CD4-positive, alpha-beta T cell treated with Interleukin-6 for 4 hours (primary cell): ENCODE measurements around the gene AKIP1.
"Not testable (repeated sequence)": the region's sequence is repeated elsewhere in the genome, so short reads cannot be mapped to it uniquely, and the experiment has no call there.

Source experiments
- DNase-seq: peaks from one replicate; pipeline ENCODE4 v3.0.0-alpha.2; 2020; ENCODE audit warnings: mixed read lengths

AKIP1 gene, protein sequence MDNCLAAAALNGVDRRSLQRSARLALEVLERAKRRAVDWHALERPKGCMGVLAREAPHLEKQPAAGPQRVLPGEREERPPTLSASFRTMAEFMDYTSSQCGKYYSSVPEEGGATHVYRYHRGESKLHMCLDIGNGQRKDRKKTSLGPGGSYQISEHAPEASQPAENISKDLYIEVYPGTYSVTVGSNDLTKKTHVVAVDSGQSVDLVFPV

DNA sequence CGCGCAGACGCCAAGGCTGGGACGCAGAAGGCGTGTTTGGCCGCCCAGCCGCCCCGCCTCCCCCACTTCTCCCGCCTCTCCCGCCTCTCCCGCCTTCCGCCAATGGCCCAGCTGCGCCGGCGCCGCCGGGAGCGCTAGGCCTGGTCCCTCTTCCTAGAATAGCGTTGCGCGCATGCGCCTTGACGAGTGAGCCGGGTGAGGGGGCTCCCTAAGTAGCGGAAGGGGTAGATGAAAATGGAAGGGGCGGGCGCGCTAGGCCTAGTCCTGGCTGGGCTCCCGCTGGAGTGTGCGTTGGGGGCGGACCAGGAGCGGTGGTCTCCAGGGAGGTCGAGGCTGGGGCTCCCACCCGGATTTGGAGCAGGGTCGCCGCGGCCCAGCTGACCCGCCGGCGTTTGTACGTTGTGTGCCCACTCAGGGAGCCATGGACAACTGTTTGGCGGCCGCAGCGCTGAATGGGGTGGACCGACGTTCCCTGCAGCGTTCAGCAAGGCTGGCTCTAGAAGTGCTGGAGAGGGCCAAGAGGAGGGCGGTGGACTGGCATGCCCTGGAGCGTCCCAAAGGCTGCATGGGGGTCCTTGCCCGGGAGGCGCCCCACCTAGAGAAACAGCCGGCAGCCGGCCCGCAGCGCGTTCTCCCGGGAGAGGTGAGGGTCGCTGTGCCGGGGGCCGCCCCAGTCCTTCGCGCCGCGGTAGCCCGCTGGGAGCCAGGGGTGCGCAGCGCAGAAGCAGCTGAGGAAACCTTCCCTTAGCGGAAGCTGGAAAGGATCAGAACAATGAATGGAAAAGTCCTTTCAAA lies at the start of gene AKIP1:
TSS of gene AKIP1 (plus strand) at position 161 of the 795 bp plus-strand sequence. CDS start at position 422, 261 bp downstream.
- peak; percentile 87 for DNase-seq

DNA sequence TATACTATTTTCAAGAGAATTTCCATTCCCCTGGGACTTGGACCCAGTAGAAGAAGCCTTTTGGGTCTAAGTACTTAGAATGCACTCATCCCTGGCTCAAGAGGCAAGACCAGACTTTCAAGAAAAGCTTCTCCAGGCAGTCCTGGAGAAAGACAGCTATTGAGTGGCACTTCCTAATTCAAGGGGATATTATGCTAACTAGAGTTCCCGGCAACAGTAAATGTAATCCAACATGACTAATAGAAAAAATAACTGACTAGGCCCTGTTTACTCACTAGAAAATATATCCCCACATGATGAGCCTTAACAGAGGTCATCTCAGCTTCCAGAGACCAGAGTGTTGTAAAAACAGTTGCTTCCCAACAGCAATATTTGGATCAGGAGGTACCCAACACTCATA lies 47.2 kb upstream of the AKIP1 start:
- DNase-seq, result no peak

DNA sequence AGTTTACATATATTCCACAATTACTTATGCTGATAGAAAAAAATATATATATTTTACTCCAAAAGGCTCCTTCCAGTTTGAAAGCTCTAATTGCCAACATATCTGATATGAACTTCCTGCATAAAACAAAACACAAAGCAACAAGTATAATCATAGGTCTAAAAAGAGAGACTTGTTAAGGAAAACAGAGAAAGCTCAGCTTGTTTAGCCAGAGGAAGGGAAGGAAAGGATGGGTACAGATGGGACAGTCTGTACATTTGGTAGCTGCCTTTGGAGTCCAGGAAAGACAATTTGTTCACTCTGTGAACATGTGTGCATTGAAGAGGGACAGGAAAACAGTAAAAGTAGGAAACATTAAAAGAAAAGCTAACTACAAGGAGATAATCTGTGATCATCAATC lies 45.7 kb upstream of the AKIP1 start:
- DNase-seq, result no peak

DNA sequence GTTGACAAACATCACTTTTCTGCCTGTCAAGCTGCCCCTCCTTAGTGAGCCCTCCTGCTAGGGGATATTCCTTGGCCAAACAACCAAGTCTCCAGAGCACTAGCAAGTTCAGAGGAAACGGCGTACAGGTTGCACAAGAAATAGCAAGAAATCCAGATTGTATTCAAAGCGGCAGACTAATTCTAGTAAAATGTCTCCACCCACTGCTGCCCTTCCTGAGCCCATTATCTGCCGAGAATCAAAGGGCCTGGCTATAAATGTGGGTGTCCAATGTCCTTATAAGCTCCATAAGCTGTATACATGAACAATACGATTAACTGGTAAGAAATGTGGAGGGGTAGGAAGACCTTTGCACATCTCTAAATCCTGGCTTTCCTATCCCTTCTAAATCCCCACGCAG lies 44.0 kb upstream of the AKIP1 start:
- DNase-seq, result no peak

DNA sequence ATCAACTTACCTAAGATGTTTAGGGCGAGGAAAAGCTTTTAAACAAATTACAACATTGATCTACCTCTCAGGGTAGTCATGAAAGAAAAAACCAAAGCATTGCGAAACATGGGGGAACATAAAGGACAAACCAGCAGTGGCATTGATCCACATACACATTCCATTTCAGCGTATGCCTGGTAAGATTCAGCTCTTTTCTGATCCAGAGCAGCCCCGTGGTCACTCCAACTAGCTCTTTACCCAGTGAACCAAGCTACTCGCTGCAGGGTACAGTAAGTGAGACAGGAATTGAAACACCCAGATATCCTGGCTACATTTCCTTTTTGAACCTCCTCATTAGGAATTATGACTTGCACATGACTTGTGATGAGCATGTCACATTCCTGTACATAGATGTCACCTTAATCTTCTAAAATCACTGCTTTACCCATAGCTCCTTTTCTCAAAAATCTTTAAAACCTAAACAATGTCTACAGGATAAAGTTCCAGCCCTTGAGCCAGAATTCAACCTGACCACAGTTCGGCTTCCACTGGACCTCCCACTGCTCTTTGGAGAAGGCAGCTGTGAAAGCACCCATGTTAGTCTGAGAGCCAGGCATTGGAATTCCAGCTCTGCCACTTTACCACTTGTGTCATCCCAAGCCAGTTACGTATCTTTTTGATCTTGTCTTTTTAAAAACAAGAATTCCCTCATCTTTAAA lies 42.9 kb upstream of the AKIP1 start:
- DNase-seq, result no peak

DNA sequence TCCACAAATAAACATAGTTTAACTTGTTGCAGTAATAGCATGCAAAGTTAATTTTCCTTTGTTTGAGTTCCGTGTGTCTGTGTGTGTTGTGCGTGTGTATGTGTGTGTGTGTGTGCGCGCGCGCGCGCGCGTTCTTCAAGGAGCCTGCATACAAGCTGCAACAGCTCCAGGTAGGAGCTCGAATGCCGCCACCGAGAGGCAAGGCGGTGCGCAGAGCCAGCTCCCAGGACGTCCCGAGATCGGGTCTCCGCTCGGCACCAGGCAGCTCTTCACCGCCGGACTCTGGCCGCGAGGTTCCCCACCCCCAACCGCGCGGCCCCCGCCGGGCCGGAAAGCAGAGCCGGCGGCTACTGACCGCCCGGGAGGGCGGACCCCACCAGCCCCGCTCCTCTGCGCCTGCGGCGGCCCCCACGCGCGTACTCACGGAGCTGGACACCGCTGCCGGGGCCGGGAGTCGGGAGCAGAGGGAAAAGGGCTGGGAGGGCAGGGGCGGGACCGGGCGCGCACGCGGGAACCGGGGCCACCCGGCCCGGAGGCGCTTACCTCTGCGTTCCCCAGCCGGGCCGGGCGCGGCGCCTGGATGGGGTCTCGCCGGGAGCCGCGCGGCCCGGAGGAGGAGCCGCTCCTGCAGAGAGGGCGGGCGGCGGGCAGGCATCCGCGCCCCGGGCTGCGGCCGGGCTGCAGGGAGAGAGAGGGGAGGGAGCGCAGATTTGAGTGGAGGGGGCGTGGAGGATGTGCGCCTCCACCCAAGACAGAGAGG lies 40.4 kb upstream of the AKIP1 start:
- no peak for DNase-seq

DNA sequence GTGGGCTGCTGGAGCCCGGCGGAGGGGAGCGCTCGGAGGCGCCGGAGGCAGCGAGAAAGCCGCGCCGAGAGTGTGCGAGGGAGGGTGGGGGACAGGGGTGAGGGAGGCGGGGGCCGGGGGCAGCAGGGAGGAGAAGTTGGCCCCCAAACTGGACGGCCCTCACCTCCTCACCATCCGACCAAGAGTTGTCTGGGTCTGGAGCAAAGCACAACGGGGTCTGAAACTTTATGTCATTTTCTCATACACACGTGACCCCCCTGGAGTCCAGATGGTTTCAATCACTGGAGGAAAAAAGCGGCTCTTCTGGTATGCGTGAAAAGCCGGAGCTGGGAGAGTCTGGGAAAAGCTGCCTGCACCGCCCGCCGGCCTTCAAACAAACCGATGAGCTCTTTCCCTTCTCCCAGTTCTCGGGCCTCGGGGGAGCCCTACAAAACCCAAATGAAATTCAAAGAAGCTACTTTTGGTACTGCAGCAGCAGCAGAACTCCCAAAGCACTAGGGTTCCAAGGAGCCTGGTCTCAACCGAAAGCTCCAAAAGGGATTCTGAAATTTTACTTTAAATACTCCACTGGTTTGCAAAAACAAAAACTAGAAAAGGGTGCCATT lies 39.7 kb upstream of the AKIP1 start:
- no peak for DNase-seq

DNA sequence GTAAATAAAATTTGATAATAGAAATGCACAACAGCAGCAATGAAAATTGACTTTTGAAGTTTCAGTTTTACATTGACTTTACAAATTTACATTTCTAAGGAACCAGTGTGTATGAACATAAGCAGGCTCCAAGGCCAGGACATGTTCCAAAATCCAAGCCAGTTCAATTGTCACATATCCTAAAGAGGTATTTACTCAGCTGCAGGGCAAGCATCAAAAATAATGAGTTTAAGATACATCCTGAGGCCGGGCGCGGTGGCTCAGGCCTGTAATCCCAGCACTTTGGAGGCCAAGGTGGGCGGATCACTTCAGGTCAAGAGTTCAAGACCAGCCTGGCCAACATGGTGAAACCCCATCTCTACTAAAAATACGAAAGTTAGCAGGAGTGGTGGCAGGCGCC lies 39.0 kb upstream of the AKIP1 start:
- no peak for DNase-seq

DNA sequence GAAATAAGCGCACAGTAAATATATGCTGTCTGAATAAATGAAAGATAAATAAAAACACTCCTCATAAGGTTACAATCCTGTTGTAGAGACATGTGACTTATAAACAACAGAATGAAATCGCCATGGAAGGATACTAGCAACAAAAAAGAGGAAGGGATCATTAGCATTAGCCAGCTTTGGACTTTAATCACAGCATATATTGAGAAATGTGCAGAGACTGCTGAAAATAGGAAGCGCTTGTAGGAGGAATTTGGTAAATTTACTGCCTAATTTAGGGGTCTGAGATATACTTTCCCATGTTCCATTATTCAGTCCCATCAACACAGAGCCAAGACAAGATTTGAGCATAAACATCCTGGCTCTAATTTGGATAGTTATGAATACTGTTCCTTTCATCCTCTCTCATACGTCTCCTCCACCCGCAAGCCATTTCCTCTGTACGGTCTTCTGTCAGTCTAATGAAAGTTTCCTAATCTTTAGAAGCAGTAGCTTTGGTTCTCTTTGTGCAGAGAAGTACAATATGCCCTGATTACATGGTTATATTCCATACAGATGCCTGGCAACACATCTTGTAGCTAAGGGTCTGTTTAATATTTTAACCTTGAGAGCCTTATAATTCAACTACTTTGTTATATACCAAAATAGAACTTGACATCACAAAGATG lies 37.1 kb upstream of the AKIP1 start:
- DNase-seq, result no peak

DNA sequence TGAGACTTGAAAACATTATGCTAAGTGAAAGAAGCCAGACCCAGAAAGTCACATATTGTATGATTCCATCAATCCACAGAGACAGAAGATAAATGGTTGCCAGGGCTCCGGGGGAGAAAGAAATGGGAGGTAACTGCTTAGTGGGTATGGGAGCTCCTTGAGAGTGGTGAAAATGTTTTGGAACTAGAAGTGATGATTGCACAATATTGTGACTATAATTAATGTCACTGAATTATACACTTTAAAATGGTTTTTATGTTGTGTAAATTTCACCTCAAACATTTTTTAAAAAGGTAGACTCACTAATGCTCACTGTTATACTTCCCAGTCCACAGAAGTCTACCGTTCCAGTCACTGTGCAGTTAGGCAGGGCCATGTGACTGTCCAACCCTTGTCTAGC lies 32.2 kb upstream of the AKIP1 start:
- DNase-seq, result no peak

DNA sequence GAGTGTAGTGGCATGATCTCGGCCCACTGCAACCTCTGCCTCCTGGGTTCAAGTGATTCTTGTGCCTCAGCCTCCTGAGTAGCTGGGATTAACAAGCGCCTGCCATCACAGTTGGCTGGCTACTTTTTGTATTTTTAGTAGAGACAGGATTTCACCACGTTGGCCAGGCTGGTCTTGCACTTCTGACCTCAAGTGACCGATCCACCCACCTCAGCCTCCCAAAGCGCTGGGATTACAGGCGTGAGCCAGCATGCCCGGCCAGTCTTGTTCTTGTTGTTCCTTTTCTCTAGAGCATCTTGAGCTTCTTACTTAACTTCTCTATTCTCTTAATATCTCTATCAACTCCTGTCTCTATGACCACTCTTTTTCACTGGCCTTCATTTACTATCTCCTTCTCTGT lies 29.4 kb upstream of the AKIP1 start:
- DNase-seq, result not testable (repeated sequence)

DNA sequence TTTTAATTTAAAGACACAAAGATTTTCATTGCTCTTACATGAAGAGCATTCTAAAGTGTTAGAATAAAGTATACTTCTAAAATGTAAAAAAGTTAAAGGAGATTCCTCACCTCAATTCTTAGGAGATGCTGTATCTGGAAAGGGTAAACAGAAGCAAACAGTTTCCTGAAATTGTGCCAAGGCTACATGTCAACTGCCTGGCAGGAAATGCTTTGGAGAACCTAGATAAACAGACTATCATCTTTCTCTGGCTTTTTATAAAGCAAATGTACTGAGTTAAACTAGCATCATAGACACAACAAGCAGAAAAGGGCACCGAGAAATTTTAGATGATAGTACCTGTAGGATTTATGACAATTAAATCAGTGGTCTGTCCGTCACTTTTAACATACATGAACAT lies 24.7 kb upstream of the AKIP1 start:
- no peak for DNase-seq

DNA sequence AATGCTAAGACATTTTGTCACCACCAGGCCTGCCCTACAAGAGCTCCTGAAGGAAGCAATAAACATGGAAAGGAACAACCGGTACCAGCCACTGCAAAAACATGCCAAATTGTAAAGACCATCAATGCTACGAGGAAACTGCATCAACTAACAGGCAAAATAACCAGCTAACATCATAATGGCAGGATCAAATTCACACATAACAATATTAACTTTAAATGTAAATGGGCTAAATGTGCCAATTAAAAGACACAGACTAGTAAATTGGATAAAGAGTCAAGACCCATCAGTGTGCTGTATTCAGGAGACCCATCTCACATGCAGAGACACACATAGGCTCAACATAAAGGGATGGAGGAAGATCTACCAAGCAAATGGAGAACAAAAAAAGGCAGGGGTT lies 19.8 kb upstream of the AKIP1 start:
- DNase-seq, result not testable (repeated sequence)

DNA sequence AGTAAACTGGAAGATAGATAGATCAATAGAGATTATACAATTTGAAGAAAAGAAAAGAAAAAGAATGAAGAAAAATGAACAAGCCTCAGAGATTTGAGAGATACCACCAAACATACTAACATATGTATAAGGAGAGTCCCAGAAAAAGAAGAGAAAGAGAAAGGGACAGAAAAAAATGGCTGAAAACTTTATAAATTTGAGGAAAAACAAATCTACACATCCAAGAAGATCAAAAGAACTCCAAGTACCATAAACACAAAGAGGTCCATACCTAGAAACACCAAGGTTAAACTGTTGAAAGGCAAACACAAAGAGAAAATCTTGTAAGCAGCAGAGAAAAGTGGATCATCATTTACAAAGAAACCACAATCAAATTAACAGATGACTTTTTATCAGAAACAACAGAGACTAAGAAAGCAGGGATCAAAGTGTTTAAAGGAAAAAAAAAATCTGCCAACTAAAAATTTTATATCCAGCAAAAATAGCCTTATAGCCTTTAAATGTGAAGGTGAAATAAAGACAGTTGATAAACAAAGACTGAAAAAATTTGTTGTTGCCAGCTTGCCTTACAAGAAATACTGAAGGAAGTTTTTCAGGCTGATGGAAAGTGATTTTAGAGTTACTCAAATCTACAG lies 11.8 kb upstream of the AKIP1 start:
- DNase-seq, result no peak

DNA sequence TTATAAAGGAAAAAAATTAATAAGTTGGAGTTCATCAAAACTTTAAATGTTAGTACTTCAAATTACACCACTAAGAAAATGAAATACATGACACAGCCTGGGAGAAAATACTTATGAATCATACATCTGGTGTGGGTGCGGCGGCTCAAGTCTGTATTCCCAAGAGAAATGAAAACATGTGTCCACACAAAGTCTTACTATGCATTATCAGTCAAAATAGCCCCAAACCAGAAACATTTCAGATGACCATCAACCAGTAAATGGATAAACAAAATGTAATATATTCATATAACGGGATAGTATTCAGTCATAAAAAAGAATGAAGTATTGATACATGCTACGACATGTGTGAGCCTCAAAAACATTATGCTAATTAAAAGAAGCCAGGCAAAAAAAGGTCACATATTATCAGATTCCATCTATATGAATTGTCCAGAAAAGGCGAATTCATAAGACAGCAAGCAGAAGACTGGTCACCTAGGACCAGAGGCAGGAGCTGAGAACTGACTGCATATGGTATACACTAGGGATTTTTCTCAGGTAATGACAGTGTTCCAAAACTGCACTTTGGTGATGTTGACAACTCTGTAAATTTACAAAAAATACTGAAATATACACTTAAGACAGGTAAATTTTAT lies 5.3 kb upstream of the AKIP1 start:
- no peak for DNase-seq

DNA sequence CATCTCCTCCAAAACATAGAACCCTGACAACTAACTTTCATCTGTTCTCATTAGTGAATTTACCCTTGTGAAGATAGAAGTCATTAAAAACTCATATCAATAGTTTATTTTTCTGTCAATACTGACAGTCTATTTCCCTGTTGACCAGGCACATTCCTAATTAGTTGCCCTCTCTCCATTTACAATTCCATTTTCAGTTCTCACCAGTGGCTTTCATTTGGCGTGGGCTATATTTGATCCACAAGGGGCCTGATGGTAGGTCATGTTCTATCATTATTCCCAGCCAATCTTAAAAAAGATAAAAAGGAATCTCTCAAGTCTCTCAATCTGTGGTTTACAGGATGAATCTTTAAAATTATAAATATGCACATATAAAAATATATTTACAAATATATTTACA lies 3.9 kb upstream of the AKIP1 start:
- DNase-seq, result no peak

DNA sequence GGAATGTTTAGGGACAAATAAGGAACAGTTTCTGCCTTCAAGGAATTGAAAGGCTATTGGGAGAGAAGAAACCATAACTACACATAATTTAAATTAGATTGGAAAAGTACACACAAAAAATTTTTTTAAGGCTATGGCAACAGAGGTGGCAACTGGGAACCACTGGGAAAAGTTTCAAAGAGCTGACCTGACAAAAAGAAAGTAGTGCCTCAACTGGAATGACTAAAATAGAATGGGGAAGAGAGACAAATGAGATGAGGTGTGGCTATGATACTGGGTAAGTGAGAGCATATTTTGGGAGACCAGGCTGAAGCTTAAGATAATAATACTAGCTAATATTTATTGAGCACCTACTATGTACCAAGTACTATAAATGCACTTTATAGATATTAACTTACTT lies 2.9 kb upstream of the AKIP1 start:
- no peak for DNase-seq

DNA sequence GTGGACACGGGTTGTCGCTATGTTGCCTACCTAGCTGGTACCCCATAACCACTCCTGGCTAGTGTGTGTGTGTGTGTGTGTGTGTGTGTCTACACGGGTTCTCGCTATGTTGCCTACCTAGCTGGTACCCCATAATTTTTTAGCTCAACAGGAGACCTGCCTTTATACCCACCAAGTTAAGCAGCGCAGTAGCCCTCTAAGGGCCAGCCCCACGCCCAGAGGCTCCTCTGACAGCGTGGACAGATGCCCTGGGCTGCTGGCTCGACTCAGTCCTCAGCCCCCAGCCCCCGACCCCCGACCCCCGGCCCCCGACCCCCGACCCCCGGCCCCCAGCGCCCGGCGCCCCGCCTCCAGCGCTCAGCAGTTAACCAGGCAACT lies 351 bp upstream of the AKIP1 start:
- DNase-seq, result no peak

DNA sequence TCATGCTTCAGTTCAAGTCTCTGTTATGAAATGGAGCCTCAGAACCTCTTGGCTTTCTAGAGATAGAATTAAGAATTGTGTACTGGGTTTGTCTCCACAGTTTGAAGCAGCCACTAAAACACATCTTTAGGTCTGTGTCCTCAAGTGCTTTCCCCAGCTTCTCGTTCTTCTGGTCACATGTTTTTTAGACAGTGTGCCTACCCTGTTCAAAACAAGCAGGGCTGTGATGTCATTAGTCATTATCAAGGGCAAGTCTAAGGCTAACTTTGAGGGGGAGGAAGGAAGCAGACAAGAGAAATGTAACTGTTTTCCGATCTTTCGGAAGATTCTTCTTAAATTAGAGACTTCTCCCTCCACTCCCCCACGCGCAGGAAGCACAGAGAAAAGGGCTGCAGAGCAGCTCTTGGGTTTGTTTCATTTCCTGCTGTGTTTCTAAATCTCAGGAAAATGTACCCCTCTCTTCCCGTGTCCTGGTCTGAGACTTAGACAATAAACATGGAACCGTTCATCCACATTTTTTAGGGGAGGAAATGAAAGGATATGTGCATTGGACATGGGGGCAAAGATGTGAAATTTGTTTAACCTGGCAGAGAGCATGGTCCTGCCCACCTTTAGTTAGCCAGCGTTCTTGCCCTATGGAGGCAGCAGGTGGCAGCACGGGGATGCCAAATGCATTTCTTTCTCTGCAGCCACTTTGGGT lies 3.1 kb downstream of the AKIP1 start:
- DNase-seq, result peak; percentile 57

DNA sequence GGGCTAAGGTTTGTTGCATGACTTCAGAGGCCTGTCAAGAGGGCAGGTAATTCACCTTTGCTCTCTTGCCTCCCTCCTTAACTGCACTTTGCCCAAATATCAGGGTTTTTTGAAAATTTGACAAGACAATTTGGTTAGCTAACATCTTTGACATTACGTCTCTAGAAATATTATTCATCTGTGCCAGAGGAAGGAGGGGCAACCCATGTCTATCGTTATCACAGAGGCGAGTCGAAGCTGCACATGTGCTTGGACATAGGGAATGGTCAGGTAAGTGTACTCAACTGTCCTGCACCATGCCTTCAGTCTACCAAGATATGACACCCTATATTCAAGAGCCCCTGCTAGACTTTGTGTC lies 3.7 kb downstream of the AKIP1 start:
- DNase-seq, result no peak
